CD4-positive, alpha-beta T cell treated with Interleukin-1 beta for 1 hour (primary cell): Measurements from ENCODE around the gene ALPI.
"Not testable (repeated sequence)": the region's sequence is repeated elsewhere in the genome, so short reads cannot be mapped to it uniquely, and the experiment has no call there.

Source experiments
- DNase-seq, 2 donors: peaks; one replicate each; pipeline ENCODE4 v3.0.0-alpha.2; 2020 to 2022

ALPI gene

DNA sequence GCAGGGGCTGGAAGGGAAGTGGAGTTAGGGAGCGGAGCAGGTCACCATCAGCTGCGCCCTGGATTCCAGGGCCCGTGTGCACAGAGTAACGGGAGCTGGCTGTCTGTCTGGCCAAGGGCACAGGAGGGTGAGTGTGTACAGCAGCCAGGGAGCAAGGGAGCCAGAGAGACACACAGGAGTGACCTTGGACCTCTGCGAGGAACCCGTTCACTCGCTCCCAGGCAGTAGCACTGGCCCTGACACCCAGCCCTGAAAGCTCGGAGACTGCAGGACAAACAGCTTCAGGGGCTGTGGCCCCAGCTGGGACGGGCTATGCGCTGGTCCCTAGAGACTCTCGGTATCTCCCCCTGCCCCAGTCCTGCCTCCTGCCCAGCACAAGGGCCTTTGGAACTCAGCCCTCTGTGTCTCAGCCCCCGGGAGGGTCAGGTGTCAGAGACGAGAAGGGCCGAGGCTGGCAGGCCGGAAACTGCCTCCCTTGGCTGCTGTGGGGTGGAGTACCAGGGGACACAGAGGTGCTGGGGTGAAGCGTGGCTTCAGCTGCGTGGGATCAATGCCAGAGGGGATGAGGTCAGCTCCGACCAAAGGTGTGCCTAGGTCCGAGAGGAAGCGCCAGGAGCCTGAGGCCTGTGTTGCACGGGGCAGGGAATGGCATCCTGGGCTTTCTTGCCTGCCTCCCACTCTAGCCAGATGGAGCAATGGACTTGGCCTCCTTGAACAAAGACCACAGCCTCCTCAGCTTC lies 12.1 kb upstream of the ALPI start:
- not testable (repeated sequence) for DNase-seq

DNA sequence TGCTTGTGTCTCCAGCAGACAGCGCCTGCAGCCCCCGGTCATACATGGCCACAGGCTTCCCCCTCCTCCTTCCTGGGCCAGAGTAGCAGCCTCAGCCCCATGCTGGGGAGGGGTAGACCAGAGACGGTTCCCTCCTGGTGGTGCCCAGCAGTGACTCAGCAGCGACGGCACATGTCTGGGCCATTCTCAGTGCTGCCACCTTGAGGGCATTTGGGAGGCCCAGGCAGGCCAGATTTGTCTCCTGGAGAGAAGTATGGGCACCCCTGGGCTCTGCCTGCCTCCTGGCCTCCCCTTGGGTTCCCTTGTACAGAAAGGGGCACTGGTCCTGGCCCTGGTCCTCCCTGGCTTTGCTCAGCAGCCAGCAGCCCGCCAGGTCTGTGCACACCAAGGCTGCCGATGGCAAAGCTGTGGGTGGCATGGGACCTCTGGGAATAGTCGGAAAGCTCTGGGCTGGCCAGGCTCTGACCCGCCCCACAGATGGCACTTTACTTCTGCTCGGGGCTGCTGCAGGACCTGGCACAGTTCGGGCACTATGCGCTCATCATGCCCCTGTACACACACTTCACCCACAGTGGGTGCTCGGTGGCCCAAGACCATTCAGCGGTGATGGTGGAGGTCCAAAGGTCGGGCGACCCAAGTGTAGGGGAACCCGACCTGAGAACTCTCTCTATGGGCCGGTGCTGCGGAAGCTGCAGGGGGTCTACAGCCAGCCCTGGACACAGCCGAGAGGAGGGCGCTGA lies 11.4 kb upstream of the ALPI start:
- DNase-seq = peak; percentile 50 to 53

DNA sequence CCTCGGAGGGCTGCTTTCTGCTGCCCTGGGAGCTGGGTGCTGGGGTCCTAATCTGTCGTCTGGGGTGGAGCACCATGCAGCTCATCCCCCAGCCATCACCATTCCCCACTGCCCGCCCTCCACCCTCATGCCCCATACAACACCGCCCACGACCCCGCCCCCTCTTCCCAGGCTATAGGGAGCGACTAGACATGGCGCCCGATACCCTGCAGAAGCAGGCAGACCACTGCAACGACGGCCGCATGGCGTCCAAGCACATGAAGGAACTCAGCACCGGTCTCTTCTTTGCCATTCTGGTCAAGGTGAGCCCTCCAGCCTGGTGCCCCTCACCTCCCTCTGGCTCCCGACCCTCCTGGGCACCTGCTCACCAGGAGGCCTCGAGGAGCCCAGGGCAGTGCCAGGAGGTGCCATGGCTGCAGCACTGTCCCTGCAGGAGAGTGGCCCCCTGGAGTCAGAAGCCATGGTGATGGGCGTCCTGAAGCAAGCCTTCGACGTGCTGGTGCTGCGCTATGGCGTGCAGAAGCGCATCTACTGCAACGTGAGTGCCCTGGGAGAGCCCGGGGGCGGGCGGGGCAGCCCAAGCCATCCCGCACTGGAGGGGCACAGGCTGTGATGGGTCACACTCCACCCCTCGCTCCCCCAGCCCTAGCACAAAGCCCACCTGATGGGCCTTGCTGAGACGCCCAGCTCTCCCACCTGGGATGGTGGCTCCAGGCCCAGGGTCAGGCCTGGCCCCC lies 10.6 kb upstream of the ALPI start:
- not testable (repeated sequence) for DNase-seq

DNA sequence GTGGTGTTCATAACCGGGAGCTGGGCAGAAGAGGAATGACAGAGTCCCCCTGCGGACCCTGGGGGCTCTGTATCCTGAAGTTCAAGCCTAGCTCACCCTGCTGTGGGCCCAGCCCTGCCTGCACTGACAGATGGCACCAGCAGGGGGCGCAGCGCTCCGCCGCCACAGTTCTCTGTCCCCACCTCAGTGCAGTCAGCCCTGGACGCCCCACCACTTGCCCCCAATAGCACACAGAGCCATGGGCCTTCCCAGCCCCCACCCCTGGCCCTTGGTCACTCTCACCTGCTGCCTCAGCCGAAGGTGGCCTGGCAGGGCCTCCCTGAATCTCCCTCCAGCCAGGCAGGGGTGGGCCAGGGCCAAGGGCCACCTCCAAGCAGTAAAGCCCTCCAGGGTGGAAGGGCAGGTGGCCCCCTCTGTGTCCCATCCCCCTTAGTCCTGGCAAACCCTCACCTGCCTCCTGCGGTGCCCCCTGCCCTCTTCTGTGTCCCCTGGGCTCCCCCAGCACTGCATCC lies 9.6 kb upstream of the ALPI start:
- not testable (repeated sequence) for DNase-seq

DNA sequence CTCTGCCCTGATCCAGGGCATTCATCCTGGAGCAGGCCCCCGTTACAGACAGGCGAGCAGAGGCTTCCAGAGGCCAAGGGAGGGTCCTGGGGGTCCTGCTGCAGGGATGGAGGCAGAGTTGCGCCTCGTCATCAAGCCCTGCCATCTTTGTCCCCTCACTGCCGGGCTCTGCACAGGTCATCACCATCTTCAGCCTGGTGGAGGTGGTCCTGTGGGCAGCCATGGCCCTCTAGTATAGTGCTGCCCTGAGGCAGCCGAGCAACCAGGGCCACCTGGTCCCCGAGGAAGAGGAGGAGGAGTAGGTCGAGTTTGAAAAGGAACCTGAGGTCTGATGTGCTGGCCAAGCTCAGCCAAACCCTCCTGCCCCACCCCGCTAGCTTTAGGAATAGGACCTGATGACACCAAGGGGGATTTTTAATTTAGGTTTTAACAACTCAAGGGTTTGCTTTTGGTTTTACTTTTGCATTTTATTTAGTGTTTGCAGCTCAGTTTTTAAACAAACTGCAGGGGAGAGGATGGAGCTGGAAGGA lies 8.8 kb upstream of the ALPI start:
- DNase-seq = no peak

DNA sequence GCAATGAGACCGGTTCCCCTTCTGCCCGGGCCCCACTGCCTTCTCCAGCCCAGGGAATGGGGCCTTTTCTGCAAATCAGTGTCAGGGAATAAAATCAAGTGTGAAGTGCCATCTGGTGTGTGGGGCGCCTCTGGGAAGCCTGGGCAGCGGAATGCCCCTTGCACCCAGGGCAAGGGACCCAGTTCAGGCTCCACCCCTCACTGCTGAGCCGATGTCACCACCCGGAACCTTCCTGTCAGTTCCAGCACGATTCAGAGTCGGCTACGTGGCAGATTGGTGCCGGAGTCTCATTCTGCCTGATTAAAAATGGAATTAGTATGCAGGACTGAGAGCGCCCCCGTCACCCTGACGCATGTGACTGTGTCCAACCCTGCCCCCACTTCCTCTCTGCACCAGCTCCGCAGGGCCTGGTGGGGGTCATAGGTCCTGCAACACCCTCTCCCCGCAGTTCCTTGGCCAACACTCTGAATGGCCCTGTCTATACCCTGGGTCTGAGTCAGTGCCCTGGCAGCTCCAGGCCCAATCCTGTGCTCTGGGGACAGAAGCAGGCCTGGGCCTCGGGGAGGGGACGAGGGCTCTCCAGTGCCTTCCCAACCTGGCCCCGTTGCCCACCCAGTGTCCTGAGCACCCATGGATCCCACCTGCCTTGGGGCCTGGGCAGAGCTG lies 8.2 kb upstream of the ALPI start:
- DNase-seq = no peak

DNA sequence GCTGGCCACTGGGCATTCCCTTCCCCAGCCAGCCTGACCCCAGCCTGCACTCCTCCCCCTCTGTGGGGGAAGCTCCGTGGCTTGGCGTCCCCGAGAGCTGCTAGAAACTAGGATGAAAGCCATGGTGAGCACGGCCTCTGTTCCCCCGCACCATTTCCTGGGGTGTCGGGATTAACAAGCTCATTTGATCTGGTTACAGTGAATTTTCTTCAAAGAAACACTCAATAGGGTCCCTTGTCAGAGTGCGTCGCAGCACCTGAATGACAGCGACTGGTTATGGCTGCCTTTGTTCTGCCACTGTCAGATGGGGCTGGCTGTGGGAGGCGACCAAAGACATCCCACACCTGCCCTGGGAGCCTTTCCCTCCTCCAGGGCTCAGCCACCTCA lies 7.7 kb upstream of the ALPI start:
- DNase-seq = no peak

DNA sequence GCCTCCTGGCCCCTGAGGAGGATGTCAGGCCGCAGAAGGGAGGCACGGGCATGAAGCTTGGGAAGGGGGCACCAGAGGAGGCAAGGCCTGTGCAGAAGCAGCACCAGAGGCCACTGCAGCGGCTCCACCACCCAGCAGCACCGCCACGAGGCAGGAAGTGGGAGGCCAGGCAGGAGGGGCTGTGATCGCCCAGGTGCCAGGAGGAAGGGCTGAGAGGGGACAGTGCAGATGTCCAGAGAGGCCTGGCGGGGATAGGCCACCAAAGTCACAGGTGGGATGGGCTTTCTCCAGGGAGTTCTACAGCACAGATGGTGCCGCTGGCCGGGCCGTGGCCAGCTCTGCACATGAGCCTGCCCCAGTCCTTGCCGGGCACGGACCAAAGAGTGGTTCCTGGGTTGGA lies 6.0 kb upstream of the ALPI start:
- DNase-seq = no peak

DNA sequence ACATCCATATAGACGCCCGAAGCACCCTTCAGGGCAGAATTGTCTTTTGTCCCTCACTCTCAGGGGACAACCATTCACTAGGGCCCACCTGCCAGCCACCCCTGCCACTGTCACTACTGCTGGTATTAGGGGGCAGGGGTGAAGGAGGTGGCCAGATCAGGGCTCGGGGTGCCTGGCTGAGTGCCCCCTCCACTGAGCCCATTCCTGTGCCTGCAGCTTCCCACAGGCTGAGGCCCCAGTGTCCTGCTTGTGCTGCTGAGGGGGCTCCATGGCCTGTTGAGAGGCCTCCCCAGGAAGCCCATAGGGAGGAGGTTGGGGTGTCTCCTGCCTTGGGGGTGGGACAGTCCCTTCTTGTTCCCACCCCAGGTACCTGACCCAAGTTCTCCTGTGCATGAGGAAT lies 4.3 kb upstream of the ALPI start:
- not testable (repeated sequence) for DNase-seq

DNA sequence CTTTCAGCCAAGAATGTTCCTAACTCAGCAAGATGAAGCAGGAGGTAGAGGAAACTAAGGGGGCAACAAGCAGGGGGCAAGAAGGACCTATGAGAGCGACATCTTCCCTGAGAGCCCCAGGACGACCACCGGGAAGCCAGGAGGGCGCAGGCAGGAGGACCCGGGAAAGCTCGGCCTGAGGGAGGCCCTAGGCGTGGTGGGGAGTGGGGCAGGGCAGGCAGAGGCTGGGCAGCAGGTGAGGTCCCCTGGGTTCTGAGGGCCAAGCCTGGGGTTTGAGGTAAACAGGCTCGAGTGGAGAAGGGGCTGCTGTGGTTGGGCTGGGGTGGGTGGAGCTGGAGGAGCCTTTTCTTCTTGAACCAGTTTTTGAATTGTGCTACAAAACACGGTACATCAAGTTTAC lies 1.3 kb upstream of the ALPI start:
- no peak for DNase-seq

DNA sequence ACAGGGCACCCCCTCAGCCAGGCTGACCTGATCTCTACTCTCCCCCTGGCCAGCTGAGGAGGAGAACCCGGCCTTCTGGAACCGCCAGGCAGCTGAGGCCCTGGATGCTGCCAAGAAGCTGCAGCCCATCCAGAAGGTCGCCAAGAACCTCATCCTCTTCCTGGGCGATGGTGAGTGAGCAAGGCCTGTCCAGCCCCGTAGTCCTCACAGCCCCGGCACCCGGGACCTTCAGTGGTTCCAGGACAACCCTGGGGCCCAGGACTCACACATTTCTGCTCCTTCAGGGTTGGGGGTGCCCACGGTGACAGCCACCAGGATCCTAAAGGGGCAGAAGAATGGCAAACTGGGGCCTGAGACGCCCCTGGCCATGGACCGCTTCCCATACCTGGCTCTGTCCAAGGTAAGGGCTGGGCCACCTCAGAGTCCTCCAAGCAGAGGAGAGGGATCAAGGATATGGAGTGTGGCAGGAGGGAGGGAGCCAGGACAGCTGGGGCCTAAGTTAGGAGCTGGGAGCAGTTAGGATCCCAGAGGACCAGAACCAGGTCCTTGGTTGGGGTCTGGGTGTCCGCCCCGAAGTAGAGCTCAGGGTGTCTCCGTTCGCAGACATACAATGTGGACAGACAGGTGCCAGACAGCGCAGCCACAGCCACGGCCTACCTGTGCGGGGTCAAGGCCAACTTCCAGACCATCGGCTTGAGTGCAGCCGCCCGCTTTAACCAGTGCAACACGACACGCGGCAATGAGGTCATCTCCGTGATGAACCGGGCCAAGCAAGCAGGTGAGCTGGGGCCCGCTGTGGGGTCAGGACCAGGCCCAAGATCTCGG lies 555 bp downstream of the ALPI start:
- DNase-seq = no peak

DNA sequence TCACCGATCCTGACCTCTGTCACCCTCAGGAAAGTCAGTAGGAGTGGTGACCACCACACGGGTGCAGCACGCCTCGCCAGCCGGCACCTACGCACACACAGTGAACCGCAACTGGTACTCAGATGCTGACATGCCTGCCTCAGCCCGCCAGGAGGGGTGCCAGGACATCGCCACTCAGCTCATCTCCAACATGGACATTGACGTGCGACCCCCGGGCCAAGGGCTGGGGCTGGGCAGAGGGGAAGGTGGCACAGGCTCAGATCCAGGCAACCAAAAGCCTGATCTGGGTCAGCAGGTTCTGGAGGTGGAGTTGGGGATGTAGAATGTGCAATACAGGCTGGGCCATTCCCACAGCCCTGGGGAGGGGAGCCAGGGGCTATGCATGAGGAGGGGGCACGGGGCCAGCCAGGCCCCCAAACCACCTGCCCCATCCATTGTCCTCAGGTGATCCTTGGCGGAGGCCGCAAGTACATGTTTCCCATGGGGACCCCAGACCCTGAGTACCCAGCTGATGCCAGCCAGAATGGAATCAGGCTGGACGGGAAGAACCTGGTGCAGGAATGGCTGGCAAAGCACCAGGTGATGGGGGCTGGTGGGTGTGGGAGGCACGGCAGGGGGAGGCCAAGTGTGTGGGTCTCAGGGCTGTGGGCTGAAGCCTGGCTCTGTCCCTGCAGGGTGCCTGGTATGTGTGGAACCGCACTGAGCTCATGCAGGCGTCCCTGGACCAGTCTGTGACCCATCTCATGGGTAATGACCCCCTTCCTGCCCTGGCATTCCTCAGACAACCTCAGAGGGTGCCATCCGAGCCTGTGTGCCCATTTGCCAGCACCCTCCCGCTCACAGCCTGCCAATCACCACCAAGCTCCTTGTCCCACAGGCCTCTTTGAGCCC lies 1.4 kb downstream of the ALPI start:
- no peak for DNase-seq

DNA sequence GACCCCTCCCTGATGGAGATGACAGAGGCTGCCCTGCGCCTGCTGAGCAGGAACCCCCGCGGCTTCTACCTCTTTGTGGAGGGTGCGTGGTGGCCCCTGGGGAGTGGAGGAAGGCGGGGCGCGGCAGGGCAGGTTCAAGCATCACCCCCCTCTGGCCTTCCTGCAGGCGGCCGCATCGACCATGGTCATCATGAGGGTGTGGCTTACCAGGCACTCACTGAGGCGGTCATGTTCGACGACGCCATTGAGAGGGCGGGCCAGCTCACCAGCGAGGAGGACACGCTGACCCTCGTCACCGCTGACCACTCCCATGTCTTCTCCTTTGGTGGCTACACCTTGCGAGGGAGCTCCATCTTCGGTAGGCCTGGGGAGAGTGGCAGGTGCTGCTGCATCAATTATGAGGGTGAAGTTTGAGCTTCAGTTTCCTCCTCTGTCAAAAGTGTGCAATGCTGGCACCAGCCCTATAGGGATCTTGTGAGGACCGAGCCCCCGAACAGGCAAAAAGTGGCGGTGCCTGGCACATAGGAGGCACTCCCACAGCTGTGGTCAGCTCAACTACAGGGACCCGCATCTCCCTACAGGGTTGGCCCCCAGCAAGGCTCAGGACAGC lies 2.2 kb downstream of the ALPI start:
- no peak for DNase-seq

DNA sequence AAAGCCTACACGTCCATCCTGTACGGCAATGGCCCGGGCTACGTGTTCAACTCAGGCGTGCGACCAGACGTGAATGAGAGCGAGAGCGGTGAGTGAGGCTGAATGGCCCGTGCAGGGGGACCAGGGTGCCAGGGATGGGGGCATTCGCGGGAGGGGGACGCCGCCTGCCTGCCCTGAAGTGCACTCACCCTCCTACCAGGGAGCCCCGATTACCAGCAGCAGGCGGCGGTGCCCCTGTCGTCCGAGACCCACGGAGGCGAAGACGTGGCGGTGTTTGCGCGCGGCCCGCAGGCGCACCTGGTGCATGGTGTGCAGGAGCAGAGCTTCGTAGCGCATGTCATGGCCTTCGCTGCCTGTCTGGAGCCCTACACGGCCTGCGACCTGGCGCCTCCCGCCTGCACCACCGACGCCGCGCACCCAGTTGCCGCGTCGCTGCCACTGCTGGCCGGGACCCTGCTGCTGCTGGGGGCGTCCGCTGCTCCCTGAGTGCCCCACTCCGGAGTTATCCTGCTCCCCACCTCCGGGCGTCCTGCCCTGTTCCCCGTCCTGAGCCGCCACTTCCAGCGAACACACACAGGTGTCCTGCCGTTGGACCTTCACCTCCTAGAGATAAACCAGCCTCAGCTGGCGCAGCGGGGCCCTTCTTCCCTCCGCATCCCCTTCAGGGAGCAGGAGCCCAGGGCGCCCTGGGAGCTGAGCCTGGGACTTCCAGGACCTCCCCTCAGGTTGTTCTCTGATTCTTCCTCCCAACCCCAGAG lies 2.9 kb downstream of the ALPI start:
- DNase-seq = no peak

DNA sequence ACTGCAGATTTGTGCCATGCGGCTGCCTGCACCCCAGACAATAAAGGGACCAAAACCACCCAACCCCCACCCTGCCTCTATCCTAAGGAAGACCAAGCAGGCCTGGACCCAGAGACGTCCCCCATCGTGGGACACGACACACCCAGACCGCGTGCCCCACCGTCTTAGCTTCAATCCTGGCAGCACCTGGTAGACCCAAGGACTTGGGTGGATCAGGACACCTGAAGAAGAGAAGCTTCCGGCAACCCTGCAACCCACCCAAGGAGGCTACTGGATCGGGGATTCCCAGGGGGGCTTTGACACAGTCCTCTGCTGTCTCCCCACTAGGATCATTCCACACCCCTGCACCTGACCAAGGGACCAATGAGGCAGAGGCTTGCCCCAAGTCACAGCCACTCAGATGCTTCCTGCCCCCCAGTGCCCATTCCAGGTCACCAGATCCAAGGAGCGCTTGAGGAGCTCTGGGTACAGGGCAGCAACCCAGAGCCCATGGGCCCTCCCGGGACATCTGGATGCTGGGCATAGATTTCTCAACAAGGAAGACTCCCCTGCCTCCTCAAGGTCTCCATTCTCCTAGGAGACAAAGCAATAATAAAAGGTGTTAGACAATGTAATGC lies 3.6 kb downstream of the ALPI start:
- no peak for DNase-seq

DNA sequence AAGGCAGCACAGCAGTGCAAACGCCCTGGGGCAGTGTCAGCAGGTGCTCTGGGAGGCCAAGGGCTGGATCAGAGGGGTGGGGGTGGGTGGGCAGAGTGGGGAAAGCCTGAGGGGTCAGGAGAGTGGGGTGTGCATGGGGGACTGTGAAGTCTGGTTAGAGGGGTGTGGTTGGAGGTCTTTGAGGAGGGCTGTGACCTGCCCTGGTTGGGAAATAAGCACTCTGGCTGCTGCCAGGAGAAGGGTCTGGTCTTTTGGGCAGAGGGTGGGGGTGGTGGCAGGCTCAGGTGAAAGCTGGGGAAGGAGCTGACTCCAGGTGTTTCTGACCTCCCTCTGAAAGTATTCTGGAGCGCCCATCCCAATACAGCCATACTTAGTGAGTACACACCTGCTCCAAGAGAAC lies 4.2 kb downstream of the ALPI start:
- DNase-seq = no peak

DNA sequence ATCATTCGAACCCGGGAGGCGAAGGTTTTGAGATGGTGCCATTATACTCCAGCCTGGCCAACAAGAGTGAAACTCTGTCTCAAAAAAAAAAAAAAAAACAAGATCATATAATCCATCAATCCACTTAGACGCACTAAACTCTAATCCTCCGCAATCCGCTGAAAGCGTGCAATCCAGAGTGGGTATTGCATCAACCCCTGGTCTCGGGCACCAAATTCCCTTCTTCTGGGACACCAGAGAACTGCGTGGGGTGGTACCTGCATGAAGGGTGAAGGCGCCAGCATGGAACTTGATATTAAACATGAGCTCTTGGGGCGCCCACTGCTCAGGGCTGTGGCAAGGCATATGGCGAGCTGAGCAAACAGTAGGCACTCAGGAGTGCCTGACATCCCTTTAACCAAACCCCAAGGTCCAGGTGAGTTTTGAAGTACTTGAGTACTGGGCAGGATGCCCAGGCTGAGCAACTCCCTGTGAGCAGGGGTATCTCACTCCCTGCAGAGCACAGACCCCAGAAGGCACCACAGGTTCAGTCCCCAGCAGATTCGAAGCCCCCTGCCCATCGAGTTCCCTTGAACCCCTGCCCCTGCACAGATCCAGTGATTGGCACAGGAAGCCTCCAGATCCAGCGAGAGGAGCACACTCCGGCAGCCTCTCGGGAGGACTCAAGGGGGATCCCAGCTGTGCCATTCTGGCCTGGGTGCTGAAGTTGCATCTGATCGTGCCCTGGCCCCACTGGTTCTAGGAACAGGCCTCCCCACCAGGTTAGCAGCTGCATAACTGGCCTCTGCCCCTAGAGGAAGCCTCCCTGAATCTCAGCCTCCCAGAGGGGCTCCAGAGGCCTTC lies 8.0 kb downstream of the ALPI start:
- no peak for DNase-seq

DNA sequence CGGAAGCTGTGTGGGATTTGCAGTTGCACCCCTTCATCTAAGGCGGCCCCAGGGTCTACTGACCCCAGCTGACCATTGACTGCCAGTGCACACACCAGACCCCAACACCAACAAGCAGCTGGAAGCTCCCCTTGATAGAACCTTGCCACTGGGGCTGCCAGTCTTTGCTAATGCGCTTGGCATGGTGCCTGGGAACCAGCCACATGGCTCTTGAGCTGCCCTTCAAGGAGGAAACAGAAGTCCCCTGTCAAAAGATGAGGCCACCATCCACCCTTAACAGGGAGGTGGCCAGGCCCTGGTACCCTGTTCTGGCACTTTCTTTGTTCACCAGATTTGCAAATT lies 8.6 kb downstream of the ALPI start:
- no peak for DNase-seq
